ENCODE results near the gene TOX4.

- TF ChIP-seq CTCF (IDR thresholded peaks at IDR 0.05) (no peak), EP300 (IDR thresholded peaks at IDR 0.05) (no peak)
These were observed 50.3 kb downstream of the TOX4 start for GRCh38 chr14:21527318-21527679.

Data from ovary (tissue), 3 donors.